AG09309 (cell line): ENCODE data around the gene SLC6A6.
"Not testable (repeated sequence)": the region's sequence is repeated elsewhere in the genome, so short reads cannot be mapped to it uniquely, and the experiment has no call there.

Experiments used
- DNase-seq: peaks from one replicate; pipeline ENCODE4 v3.0.0-alpha.2; 2010; ENCODE audit warnings: low read depth
- H3K4me3 ChIP-seq: 2 replicates; pipeline ENCODE4 v1.5.1; 2011; ENCODE audit warnings: mild to moderate bottlenecking, low read depth, low read length, moderate library complexity; ENCODE audit not compliant: control insufficient read depth
- TF ChIP-seq, protein P1 (sequence below): IDR thresholded peaks from 2 replicates; pipeline ENCODE4 v1.5.1; 2011; ENCODE audit warnings: mild to moderate bottlenecking, low read depth, low read length, inconsistent platforms; ENCODE audit not compliant: insufficient read depth, control insufficient read depth; ENCODE audit errors: missing control alignments

The SLC6A6 gene

GRCh38 chr3:14431917-14432834, 29.8 kb downstream of the SLC6A6 start:
- no peak for DNase-seq
- H3K4me3 ChIP-seq, result no peak overlapping the region
- TF ChIP-seq, protein P1, sequence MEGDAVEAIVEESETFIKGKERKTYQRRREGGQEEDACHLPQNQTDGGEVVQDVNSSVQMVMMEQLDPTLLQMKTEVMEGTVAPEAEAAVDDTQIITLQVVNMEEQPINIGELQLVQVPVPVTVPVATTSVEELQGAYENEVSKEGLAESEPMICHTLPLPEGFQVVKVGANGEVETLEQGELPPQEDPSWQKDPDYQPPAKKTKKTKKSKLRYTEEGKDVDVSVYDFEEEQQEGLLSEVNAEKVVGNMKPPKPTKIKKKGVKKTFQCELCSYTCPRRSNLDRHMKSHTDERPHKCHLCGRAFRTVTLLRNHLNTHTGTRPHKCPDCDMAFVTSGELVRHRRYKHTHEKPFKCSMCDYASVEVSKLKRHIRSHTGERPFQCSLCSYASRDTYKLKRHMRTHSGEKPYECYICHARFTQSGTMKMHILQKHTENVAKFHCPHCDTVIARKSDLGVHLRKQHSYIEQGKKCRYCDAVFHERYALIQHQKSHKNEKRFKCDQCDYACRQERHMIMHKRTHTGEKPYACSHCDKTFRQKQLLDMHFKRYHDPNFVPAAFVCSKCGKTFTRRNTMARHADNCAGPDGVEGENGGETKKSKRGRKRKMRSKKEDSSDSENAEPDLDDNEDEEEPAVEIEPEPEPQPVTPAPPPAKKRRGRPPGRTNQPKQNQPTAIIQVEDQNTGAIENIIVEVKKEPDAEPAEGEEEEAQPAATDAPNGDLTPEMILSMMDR, result no peak

- no peak for DNase-seq
- H3K4me3 ChIP-seq, result no peak overlapping the region
- TF ChIP-seq, protein P1, result no peak
Measured at GRCh38 chr3:14433106-14433505, 30.7 kb downstream of the SLC6A6 start.

DNA sequence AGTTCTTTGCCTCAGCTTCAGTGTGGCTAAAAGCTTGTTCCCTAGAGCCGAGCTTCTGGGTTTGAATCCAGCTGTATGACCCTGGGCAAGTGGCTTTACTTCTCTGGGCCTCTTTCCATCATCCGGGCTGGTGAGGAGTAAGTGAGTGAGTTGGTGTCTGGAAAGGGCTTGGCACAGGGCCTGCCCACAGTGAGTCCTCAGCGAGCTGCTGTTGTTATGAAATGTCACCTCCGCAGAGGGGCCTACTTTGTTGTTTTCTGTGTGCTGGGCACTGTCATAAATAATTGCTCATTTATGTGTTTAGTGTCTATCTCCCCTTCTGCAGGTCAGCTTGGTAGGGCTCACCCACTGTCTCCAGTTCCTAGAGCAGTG, 31.7 kb downstream of the SLC6A6 start:
- no peak for DNase-seq
- TF ChIP-seq, protein P1, result no peak
- H3K4me3 ChIP-seq, result no peak overlapping the region

- DNase-seq, result no peak
- no peak overlapping the region for H3K4me3 ChIP-seq
Measured at GRCh38 chr3:14434498-14435151, 32.2 kb downstream of the SLC6A6 start.

GRCh38 chr3:14435175-14436014, 33.0 kb downstream of the SLC6A6 start:
- TF ChIP-seq, protein P1, result no peak
- H3K4me3 ChIP-seq, result no peak overlapping the region
- DNase-seq, result no peak

More at GRCh38 chr3:14434498-14435151, 32.2 kb downstream of the SLC6A6 start:
- TF ChIP-seq, protein P1, result no peak

- H3K4me3 ChIP-seq, result no peak overlapping the region
- TF ChIP-seq, protein P1, result no peak
- DNase-seq, result no peak
Measured at GRCh38 chr3:14436954-14437281, 34.5 kb downstream of the SLC6A6 start.

- H3K4me3 ChIP-seq, DNase-seq: not testable (repeated sequence)
Measured at GRCh38 chr3:14437705-14438104, 35.3 kb downstream of the SLC6A6 start.
